HS-27A (cell line): ENCODE data around the gene PRPF40B.
"Not testable (repeated sequence)": the region's sequence is repeated elsewhere in the genome, so short reads cannot be mapped to it uniquely, and the experiment has no call there.

Source experiments
- DNase-seq: peaks from one replicate; pipeline ENCODE4 v3.0.0-alpha.2; 2012; ENCODE audit warnings: low read depth, missing footprints

PRPF40B gene

DNA sequence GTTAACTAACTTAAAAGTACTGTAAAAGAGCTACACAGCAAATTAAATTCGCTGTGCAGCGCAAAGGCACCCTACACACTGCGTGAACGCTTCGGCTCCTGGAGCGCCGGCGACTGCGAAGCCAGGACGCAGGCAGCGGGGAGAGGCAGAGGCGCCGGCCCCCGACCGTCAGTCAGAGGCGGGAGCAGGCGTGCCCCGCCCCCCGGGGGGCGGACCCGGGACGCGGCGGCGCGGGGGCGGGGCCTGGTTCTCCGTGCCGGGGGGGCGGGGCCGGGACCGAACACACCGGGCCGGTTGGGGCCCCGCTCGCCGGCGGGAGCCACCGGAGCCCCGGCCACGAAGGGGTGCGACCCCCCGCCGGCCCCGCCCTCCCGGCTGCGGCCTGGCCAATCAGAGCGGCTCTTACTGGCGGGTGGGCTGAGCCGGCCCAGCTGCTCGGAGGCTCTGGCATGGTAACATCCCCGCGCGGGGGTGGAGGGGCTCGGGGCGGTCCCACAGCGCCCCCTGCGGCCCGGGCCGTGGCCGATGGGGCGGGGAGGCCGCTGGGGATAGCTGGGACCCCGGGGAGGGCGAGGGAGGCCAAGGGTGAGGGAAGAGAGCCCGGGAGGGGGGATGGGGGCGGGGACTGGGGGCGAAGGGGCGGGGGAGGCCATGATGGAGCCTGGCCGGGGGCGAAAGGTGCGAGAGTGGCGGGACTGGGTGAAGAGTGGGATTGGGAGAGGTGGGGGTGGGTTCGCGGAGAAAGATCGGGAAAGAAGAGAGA is at the start of gene PRPF40B:
PRPF40B (plus strand) TSS at position 420 of the 763 bp plus-strand sequence; CDS start at position 450, 30 bp downstream.
- DNase-seq, result no peak

DNA sequence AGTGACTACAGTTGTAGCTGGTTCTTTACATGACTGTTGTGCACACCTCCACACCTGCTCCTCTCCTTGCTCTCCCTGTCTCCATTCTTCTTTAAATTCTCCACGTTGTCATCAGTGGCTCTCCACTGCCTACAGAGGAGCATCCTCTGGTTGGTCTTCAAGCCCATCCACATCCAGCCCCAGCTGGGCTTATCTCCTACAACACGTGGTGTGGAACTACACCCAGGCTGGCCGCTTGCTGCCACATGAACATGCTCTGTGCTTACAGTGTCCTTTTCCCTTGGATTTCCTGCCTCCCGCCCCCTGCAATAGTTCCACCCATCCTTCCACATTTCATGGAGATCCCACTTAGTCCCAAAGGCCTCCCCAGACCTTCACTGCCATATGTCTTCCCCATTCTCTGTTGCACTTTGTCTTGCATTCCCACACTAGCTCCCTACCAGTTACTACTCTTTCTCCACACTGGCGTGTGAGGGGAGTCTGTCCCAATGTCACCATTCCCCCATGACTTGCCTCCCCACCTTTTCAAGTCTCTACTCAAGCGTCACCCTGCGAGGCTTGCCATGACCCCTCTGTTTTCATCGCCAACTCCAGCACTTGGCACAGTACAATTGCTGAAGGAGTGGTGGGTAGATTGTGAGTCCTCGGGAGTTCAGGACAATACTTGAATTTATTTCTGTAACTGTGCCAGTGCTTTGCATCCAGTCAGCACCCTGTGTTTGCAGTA is 45.6 kb upstream of the PRPF40B start:
- no peak for DNase-seq

DNA sequence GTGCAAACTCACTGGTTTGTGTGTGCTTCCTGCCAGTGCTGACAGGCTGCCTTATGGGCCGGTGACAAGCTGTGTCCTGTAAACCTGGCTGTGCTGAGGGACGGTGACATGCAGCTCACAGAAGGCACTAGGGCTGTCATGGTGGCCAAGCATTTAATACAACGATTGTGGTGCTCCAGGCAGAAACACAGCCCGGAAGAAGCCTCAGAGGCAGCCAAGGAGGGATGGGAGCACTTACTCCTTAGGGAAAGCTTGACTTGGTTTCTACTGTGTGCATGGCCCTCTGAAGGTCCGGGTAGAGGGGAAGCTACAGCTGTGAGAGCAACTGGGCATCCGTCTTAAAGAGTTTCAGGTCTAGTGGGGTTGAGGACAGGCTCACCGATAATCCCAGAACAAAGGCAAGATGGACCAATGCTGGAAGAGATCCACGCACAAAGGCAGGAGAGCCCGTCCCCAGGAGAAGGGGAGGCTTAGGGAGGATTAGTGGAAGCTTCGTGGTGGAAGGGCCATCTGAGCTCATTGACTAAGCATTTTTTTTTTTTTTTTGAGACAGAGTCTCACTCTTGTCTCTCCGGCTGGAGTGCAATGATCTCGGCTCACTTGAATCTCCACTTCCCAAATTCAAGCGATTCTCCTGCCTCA is 44.8 kb upstream of the PRPF40B start:
- no peak for DNase-seq

DNA sequence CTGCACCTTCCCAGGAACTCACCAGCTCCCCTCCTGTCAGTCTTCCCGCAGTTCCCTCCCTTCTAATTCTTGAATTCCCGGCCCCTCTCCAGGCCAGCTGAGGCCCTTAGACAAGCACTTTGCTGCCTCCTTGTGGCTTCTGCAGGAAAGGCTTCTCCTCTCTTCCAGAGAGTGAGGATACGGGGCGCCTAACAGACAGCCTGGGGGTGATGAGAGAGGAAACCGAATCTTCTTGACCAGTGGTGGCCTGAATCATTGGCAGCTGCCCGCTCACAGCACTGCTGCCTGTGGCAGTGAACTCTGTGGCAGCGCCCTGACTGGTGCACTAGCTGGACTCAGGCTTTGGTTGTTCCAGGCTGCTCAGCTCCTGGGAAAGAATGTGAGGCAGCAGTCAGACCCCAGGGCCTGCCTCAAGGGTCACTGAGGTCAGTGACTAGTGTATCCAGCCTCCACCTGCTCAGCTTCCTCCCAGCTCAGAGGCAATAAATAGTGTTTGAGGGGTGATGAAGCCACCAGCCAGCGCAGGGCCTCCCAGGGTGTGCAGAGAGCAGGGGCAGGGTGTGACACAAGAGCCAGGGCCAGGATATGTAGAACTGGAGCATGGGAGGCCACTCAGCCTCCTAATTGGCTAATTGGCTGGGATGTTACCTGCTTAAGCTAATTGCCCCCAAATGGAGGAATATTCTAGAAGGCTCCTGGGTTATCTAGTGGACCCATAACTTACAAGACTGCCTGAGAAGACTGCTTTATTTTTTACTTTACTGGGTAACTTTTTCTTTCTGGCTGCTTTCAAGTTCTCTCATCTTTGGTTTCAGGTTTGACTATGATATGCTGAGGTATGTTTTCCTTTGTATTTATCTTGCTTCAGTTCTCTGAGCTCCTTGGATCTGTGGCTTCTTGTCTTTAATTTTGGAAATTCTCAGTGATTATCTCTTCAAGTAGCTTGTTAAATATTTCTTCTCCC is 42.5 kb upstream of the PRPF40B start:
- peak; percentile 40 for DNase-seq

DNA sequence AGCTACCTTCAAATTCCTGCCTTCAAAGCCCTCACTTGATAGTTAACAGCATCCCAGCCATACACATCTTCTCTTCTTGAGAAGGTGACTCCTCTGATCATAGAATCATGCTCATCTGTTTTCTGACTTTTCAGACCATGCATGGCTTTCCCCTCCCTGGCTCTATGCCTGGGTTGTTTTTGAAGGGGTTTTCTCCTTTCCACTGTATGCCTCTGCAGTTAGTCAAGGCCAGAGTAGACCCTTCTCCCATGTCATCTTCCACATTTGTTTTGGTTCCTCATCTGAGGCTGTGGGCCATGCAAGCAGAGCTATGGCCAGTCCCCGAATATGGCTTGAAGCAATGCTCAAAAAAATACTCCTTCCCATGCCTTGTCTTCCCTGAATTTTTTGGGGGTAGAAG is 41.2 kb upstream of the PRPF40B start:
- no peak for DNase-seq

DNA sequence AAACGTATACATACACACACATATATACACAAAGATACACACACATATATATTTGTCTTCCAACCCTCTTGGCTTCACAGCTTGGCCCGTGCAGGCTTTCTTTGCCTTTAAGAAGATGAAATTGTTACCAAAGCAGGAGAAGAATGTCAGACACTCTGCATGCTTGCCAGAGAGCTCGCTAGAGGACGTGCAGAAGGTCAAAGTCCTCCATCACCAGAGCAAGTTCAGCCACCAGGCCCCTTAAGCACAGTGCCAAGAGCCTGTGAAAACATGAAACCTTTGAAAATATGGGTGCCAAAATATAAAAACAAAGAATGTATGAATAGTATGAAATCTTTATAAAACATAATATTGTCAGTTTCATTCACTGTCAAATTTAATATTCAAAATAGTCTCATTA is 40.5 kb upstream of the PRPF40B start:
- no peak for DNase-seq

DNA sequence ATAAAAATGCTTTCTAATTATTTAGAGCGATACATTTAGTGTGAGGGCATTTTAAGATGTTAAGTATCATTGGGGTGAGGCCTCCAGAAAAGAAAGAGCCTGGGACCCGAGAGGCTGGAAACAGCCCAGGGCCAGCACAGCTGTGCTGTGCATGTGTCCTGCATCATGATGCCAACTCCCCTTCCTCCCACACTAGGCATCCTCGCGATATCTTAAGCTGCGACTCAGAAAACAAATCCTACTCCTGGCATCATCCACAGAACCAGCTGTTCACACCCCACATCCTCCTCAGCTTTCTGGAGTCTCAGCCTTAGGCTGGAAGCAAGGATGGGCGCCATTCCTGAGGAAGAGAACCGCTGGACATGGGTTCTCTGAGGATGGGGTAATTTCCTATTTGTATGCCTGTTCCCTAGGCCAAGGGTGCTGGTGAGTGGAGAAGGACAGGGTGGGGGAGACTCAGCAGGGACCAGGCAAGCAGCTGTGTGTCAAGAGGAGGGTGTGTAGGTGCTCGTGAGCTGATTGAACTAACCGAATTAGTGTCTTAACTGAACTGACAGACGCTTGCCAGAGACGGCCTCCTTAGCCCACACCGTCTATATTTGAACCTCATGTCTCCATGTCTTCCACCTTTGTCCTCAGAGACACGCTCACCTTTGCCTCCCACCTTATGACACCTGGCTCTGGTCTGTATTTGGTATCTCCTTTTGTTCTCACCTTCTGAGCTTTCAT is 39.8 kb upstream of the PRPF40B start:
- no peak for DNase-seq

DNA sequence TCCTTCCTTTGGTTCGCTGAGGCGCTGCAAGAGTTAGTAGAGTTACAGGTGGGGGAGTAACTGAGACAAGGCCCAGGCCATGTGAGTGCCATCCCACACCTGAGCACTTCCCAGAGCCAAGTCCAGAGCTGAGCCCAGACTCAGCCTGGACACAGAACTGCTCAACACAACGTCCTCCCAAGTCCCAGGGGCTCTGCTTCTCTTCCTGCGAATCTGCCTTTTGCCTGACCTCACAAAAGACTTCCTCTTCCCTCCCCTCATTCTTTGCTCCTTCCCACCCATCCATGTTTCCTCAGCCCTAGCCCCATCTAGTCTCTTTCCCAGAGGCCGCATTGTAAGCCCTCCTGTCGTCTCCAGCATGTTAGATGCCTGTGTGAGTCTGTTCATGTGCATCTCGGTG is 38.8 kb upstream of the PRPF40B start:
- DNase-seq, result no peak

DNA sequence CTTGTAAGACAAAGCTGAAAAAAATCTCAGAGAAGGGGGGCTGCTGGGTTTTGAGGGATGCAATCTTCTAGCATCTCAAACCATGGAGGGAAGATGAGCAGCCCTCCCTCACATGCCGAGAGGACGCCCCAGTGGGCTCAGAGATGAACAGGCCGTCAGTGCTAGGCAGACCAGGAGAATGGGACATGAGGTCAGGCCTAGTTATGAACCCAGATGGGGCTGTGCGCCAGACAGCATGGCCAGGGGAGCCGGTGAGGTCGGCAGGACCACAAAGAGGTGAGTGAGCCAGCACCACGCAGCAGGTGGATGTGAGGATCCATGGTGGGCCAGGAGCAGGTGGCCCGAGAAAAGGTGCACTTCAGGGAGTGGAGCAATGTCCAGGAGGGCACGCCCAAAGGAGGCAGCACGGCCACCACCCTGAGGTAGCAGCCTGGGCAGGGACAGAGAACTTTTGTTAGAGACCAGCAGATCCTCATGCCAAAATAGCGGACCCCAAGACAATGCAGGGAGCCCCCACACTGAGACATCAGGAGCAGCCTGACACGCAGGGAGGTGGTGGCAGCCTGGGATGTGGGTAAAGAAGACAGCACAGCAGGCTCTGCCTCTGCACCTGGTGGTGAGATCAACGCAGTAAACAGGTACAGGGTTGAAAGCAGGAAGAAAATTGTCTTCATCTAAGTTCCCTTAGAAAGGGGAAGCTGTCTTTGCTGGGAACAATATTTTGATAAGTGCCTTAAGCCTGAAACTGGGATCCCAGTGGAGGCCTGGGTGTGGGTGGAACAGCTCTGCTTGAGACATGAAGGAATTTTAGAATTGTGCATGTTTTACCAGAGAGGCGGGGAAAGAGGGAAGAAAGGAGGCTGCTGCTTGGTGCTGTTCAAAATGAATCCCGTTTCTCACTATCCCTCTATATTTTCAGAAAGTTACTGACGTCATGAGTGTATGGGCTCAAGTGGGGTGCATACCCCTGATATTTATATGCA is 37.6 kb upstream of the PRPF40B start:
- no peak for DNase-seq

DNA sequence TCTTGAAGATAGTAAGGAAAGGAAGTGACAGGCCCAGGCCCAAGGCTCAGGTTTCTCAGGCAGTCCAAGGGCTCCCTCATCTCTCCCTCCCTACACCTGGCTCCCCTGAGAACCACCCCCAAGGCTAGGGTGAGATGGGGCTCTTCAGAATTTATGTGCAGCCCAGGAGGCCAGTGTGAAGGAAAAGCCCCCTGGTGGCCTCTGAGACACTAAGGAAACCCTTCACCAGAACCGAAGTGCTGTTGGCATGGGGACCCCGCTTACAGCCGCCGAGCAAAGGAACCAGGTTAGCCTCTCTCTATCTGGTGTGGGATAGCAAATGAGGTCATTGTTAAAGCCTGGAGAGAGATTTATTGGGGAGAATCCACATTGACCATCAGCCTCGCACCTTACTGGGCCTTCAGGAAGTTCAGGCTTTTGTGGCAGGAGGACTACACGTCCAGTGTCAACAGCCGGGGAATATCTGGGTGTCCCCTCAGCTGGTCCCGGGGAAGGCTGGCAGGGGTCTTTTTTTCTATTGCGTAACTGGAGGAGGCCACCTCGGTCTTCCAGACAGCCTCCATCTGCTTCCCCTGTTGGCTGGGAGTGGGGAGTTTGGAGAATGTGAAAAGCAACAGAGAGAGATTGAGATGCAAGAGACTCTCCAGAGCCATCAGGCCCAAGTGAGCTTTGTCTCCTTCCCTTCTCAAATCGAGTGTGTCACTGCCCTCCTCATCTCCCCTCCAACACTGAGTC is 36.0 kb upstream of the PRPF40B start:
- no peak for DNase-seq

DNA sequence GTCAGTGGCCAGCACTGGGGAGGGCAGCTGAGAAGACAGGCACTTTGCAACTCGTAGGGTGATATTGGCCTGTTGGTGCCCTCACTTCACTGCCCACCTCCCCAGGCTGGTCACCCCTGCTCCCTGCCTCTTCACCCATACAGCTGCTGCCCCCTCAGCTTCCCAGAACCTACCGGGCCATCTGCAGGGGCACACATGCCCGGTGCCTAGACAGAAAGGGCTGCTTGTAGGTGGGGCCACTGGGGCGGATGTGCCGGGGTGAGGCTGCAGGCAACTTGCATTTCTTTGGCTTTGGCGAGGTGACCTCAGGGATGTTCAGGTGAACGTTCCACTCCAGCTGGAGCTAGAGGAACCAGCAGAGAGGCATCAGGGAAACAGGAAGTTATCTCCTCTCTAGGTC is 35.1 kb upstream of the PRPF40B start:
- no peak for DNase-seq

DNA sequence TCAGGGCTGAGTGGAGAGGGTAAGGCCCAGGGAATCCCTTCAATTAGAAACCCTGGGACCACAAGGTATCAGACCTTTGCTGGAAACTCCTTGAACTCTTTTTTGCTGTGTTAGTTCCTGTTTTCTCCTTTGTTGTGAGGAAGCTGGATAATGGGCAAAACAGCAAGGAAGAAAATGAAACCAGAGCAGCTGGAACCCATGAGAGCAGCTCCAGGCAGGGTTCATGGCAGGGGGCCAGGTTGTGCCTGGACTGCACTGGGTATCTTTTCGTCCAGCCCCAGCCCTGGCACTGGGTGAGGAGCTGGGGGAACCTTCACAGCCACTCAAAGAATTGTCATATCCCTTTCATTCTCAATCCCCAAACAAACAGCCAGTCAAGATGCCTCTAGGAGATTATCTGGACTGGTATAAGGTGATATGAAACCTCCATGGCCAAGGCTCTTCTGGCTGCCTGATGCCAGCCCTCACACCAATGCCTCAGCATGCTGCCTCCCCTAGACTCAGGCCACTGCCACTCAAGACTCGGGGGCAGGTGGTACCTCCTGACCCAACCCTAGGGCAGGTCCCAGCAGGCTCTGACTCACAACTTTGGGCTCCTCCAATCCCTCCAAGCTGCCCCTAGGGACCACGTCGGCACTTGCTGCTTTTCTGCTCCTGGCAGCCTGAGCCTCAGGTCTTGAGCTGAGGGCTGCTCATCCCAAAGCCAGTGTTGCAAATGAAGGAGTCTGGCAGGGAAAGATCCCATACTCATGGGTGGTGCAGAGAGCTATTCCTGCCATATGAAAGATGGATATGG is 34.4 kb upstream of the PRPF40B start:
- DNase-seq, result no peak

DNA sequence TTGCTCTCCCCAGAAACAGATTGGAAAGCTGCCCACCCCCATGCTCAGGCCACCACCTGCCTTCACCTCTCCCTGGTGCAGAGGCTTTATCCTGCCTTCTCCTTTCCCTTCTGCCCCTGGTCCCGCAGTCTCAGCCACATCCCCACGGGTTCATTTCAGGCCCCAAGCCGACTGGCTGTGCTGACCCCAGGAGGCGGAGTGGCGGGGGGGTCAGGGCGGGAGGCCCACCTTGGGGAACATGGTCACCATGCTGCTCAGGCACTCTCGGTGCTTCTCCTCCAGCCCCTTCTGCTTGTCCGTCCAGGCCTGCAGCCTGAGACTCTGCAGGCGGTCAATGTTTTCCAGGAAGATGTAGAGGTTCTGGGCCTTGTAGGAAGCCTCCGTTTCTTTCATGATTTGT is 24.8 kb upstream of the PRPF40B start:
- no peak for DNase-seq

DNA sequence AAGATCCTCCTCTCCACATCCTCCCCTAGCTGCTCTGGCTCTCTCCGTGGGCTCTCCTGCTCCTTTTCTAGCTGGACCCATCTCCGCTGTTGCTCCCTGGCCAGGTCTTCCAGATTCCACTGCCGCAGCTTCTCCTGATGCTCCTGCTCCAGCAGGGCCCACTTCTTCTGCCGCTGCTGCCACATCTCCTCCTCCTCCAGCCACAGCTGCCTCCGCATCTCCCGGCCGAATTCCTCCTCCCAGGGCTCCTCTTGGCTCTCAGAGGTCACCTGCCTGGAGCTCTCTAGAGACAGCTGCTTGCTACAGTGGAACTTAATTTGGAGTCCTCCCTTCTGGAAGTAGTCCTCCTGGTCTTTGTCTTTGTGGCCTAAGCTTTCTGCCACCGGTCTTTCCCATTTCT is 23.4 kb upstream of the PRPF40B start:
- no peak for DNase-seq

DNA sequence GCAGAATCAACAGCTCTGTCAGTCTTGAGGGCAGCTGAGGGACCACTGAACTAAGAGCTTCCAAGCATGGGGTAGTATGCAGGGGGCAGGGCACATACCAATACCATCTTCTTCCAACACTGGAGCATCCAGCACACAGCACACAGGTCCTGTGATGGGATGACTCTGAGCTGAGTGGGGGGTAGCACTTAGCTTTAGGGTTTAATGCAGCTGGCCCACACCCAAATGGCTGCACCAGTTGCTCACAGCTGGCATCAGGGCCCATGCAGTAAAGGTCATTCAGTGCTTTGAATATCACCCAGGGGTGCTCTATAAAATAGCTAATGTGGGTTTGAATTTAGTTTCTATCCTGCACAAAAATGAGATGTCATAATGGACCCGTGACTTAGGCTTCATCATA is 19.6 kb upstream of the PRPF40B start:
- DNase-seq, result no peak

DNA sequence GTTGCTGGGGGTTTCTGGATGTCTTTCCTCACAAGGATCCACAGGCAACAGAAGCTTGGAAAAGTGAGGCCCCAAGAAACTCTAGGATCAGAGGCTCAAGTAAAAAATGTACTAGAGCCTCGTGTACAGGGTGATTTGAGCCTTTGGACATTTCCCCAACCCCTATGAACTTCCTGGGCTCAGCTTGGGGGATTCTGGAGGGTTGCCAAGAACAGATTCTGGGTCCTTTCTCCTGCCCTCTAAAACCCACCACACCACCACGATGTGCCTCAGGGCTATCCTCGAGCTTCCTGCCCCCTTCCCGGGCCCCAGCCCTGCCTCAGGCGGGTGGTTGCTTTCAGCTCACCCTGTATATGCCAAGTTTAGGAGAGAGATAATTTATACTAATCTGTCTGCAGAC is 18.5 kb upstream of the PRPF40B start:
- DNase-seq, result no peak

DNA sequence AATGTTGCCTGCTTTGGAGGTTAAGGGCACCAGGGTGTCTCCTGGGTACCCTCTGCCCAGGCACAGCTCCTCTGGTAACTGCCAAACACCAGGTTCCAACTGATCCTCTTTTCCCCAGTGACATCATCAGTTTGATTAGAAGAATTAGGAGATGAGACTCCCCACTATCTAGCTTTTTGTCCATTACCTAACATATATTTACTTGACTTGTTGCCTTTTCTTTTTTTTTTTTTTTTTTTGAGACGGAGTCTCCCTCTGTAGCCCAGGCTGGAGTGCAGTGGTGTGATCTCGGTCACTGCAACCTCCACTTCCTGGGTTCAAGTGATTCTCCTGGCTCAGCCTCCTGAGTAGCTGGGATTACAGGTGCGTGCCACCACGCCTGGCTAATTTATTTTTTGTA is 17.8 kb upstream of the PRPF40B start, which contains the start of gene FAM186B:
FAM186B (minus strand) TSS at position 101 of the 400 bp plus-strand sequence. CDS start 162 bp downstream, outside the sequence.
- DNase-seq, result not testable (repeated sequence)
